Stimulated activated CD4-positive, alpha-beta T cell treated with anti-CD3 and anti-CD28 coated beads, Interleukin-4, amount 100 ng/mL, for 24 hours (primary cell): ENCODE results near the gene TSPEAR.
"Not testable (repeated sequence)": the region's sequence is repeated elsewhere in the genome, so short reads cannot be mapped to it uniquely, and the experiment has no call there.

Experiments
- DNase-seq: peaks from one replicate; pipeline ENCODE4 v3.0.0-alpha.2; 2020

Gene TSPEAR

DNA sequence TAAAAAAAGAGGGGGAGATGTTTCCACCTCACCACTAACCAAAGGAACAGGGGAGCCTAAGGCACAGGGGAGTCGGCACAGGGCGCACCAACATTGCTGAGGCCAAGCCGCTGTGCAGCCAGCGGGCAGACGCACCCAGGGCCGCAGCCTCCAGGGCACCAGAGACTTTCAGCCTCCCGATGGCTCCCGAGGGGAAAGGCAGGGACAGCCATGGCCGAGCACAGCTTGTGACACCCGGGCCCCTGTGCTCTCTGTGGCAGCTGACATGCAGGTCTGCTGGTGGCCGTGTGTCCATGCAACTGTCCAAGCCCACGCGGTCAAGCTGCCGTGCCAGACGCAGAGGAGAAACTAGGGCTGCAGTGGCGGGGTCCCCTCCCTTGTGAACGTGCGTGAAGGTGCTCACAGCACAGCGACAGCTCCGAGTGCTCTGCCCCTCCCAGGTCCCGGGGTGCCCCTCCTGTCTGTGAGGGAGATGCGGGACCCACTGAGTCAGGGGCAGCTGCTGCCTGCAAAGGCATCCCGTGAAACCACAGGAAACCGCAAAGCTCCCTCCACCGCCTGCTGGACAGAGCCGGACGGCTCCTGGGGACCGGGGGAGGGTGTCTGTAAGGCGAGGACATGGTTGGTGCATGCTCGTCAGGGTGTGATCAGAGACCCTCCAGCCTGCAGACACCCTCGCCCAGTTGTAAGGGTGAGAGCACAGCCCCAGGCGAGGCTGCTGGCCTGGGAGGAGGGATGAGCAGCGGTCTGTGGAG is 62.6 kb downstream of the TSPEAR start:
- DNase-seq: no peak

DNA sequence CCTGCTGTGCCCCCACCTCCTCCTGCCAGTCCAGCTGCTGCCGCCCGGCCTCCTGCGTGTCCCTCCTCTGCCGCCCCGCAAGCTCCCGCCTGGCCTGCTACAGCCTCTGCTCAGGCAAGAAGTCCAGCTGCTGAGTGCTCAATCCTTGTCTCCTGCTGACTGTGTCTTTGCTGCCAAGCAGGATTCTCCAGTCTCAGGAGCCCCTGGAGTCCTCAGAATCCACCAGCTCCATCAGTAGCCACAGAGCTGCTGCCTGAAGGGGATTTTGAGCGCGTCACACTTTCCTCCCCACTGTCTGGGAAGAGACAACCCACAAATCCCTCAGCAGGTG is 64.2 kb downstream of the TSPEAR start:
- DNase-seq: no peak

DNA sequence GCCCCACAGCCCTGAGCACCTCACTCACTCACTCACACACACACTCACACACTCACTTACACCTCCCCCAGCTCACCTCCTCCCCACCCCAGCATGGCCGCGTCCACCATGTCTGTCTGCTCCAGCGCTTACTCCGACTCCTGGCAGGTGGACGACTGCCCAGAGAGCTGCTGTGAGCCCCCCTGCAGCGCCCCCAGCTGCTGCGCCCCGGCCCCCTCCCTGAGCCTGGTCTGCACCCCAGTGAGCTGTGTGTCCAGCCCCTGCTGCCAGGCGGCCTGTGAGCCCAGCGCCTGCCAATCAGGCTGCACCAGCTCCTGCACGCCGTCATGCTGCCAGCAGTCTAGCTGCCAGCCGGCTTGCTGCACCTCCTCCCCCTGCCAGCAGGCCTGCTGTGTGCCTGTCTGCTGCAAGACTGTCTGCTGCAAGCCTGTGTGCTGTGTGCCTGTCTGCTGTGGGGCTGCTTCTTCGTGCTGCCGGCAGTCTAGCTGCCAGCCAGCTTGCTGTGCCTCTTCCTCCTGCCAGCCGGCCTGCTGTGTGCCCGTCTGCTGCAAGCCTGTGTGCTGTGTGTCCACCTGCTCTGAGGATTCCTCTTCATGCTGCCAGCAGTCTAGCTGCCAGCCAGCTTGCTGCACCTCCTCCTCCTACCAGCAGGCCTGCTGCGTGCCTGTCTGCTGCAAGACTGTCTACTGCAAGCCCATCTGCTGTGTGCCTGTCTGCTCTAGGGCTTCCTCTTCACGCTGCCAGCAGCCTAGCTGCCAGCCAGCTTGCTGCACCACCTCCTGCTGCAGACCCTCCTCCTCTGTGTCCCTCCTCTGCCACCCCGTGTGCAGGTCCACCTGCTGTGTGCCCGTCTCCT is 64.8 kb downstream of the TSPEAR start, which contains the start of gene KRTAP10-11:
Gene KRTAP10-11, plus strand, starts transcription at position 49 of the 856 bp plus-strand sequence. Its CDS starts 45 bp downstream, at position 94.
- DNase-seq: not testable (repeated sequence)

GRCh38 chr21:44644878-44645277 is 66.5 kb downstream of the TSPEAR start:
- no peak for DNase-seq

- no peak for DNase-seq
These were observed 67.5 kb downstream of the TSPEAR start for GRCh38 chr21:44643741-44644310.

DNA sequence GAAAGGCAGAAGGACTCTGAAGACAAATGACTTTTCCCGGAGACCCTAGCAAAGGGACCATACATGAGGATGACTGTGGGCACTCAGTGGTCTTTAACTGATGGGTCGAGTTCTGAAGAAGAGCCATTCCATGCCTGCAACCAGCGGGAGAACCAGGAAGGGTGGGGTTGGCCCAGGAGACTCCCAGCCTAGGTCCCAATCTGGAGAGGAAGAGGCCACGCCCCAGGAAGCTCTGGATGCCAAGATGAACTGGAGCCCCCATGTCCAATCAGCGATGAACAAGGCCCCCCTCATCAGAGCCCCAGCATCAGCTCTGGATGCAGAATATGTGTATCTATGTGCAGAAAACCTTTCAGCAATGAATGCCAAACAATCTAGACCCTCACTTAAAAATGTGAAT is 70.6 kb downstream of the TSPEAR start:
- no peak for DNase-seq

- DNase-seq: no peak
These were observed 72.1 kb downstream of the TSPEAR start for GRCh38 chr21:44639331-44639655.

- not testable (repeated sequence) for DNase-seq
These were observed 72.7 kb downstream of the TSPEAR start for GRCh38 chr21:44638506-44639330.

- DNase-seq: not testable (repeated sequence)
These were observed 73.5 kb downstream of the TSPEAR start for GRCh38 chr21:44637851-44638348.

GRCh38 chr21:44637018-44637850 is 74.1 kb downstream of the TSPEAR start, which contains the start of gene KRTAP10-10:
Gene KRTAP10-10, plus strand, starts transcription at chr21:44637356. Its CDS starts 62 bp downstream, at chr21:44637418.
- no peak for DNase-seq

DNA sequence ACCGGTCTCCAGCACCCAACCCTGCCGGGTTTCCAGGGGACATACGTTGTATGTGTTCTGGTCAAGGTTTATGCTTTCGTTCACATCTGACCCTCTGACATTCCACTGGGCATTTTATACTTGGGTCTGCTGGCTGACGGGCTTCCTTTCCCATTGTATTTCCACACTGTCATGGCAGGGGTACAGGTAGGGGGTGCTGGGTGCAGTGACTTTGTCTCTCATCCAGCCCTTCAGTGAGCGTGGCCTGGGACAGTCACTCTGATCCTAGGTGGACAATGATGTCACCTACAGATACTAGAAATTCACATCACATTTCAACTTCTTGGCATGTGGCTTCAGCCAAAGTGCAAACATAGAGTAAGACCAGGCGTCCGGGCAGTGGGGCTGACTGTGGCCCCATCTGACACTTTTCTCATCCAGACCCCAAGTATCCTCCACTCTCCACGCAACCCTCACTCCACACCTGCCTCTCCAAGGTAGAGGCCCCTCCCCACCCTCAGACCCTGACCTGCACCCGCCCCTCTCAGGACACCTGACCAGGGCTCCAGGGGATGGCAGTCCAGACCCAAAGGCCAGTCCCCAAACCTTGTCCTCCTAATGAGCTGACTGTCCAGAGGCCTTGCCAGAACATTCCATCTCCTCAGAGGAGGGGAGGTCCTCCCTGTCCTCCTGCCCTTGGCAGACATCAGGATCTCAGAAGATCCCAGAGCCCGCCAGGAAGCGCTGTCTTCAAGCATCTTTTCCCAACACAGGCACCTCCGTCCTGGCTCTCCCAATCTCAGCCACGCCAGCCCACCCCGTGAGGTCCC is 75.0 kb downstream of the TSPEAR start:
- DNase-seq: no peak

DNA sequence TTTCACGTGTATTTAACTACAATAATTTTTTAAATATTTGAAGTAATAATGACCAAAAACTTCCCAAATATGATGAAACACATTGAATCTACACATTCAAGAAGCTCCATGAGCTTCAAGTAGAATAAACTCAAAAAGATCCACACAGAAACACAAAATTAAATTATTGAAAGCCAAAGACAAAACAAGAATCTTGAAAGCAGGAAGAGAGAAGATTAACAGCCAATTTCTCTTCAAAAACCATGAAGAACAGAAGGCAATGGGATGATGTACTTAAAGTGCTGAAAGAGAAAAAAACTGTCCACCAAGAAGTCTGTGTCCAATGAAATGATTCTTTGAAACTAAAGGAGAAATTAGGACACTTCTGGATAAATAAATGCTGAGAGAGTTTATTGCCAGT is 79.3 kb downstream of the TSPEAR start:
- no peak for DNase-seq

DNA sequence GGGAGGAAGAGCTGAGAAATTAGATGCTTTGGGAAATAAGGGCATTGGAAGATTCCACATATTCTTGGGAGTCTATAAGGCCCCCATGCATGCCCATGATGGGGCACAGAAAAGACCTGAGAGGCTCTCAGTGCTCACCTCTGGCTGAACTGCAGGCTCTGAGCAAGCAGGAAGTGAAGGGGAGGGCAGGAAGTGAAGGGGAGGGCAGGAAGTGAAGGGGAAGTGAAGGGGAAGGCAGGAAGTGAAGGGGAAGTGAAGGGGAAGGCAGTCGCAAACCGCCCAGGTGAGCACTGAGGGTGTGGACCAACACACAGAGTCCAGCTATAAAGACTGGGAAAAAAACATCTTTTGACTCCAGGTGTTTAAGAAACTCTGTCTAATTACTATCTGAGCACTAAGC is 80.9 kb downstream of the TSPEAR start:
- no peak for DNase-seq

GRCh38 chr21:44628707-44629391 is 82.5 kb downstream of the TSPEAR start:
- no peak for DNase-seq

DNA sequence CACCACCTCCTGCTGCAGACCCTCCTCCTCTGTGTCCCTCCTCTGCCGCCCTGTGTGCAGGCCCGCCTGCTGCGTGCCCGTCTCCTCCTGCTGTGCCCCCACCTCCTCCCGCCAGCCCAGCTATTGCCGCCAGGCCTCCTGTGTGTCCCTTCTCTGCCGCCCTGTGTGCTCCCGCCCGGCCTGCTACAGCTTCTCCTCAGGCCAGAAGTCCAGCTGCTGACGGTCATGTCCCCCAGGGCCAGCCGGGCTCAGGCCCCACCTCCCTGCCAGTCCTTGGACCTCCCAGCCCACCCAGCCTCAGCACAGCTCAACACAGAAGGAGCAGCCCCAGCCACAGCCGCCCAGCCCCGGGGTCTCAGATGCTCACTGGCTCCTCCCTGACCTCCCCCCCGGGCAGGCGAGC is 83.5 kb downstream of the TSPEAR start:
- DNase-seq: not testable (repeated sequence)

- DNase-seq: not testable (repeated sequence)
These were observed 84.1 kb downstream of the TSPEAR start for GRCh38 chr21:44627181-44627822.

DNA sequence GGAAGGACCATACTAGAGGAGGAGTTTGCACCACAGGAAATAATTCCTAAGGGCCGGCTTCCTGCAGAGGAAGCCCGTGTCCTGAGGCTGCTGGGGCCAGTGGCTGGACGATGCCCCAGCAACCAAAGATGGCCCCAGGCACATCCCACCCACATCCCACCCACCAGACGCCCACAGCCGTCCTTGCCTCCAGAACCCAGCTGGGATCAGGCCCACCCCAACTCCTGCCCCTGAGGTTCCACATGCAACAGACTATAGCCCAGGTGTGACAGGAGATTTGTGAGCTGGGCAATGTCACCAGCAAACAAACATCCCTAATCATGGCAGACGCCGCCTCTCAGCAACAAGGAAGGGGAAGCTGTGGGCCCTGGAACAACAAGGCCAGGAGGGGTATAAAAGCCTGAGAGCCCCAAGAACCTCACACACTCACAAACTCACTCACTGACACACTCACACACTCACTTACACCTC is 84.7 kb downstream of the TSPEAR start, which contains the start of gene KRTAP10-9:
Gene KRTAP10-9, plus strand, starts transcription at position 421 of the 471 bp plus-strand sequence. CDS start 79 bp downstream, outside the sequence.
- no peak for DNase-seq

DNA sequence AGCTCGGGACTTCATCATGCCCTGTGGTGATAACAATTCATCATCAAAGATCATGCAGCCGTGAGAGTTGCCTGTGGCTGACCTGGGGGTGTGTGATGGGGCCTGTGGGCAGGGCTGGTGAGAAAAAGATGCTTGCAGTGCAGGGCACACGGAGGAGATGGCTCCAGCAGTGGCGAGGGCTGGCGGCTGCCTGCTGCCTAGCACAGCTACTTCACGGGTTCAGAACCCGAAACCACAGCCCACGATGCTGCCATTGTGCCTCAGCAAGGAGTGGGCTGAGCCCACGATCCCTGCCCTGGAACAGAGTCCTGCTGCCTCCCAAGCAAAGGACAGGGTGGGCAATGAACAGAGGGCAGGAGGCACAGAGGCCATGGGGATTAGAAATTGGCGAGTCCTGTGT is 85.1 kb downstream of the TSPEAR start:
- no peak for DNase-seq

DNA sequence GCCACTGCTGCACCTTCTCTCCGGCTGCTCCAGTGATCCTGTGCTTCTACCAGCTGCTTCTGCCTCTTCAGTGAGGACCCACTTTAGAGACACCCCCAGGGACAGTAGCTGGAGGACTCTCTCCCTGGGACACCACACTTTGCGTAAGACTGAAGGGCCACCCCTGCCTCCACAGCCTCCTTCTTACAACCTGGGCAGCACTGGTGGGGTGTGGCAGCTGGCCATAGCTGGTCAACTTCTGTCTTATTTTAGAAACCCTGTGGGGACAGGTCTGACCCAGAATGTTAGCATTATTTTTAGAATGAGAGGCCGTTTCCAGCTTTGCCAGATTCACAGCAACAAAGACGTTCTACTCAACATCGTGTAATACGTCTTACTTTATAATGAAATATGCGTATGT is 85.6 kb downstream of the TSPEAR start:
- no peak for DNase-seq
